ENCODE results near the gene CACNB2. TPM values are rescaled to one million over a fixed set of nuclear protein-coding genes. Genes with fewer than 3 reads are reported as not detected.

The CACNB2 gene
- total RNA-seq, 4 donors from 2014 or later = 60.3 to 158 (median 89.1) TPM

- TF ChIP-seq POLR2A (IDR thresholded peaks at IDR 0.05) = no peak
- no peak for TF ChIP-seq EP300 (IDR thresholded peaks at IDR 0.05)
- no peak for TF ChIP-seq CTCF (IDR thresholded peaks at IDR 0.05)
- TF ChIP-seq POLR2AphosphoS5 (IDR thresholded peaks at IDR 0.05) = no peak
- Histone ChIP-seq H3K9me3 (no peaks in the 10 kb centered on the region), H3K27me3 (no peaks in the 10 kb centered on the region), H3K4me3 (no peak overlapping the region), H3K27ac (no peak overlapping the region), H3K36me3 (no peaks in the 10 kb centered on the region), H3K4me1 (peaks cover 0 to 18% (median 0%) of the 10 kb centered on the region in 3 donors)
- no peak for ATAC-seq
- whole genome bisulfite sequencing, 2 donors (ENCODE audit: low coverage in 1 of 2) = 78 to 84% methylated on average over 1 to 2 of the region's 2 CpGs
Measured at GRCh38 chr10:18323916-18324315, 183.7 kb downstream of the CACNB2 start.

GRCh38 chr10:18325410-18325809 lies 185.2 kb downstream of the CACNB2 start:
- no peaks in the 10 kb centered on the region for H3K36me3 ChIP-seq
- no peak overlapping the region for H3K4me3 ChIP-seq
- H3K4me1 ChIP-seq = peaks cover 0 to 20% (median 0%) of the 10 kb centered on the region in 3 donors
- peak overlapping the region in 1 of 4 donors; percentile 44 for H3K27ac ChIP-seq
- ATAC-seq = no peak
- no peaks in the 10 kb centered on the region for H3K9me3 ChIP-seq
- TF ChIP-seq POLR2AphosphoS5 (IDR thresholded peaks at IDR 0.05) = no peak
- TF ChIP-seq CTCF (IDR thresholded peaks at IDR 0.05) = no peak
- TF ChIP-seq EP300 (IDR thresholded peaks at IDR 0.05) = no peak
- TF ChIP-seq POLR2A (IDR thresholded peaks at IDR 0.05) = no peak
- H3K27me3 ChIP-seq = no peaks in the 10 kb centered on the region

GRCh38 chr10:18325889-18326531 lies 185.8 kb downstream of the CACNB2 start:
- 27 to 47% methylated on average over 4 of the region's 5 CpGs for WGBS, 2 donors (ENCODE audit: low coverage in 1 of 2)
- H3K27me3 ChIP-seq = no peaks in the 10 kb centered on the region
- no peak for TF ChIP-seq CTCF (IDR thresholded peaks at IDR 0.05)
- no peak for TF ChIP-seq EP300 (IDR thresholded peaks at IDR 0.05)
- no peak for TF ChIP-seq POLR2A (IDR thresholded peaks at IDR 0.05)
- no peak for TF ChIP-seq POLR2AphosphoS5 (IDR thresholded peaks at IDR 0.05)
- H3K4me1 ChIP-seq = peaks cover 0 to 16% (median 0%) of the 10 kb centered on the region in 3 donors
- H3K36me3 ChIP-seq = no peaks in the 10 kb centered on the region
- H3K4me3 ChIP-seq = no peak overlapping the region
- ATAC-seq = no peak
- H3K9me3 ChIP-seq = no peaks in the 10 kb centered on the region
- peak overlapping the region in 3 of 4 donors; percentile 8 to 44 (median 37) for H3K27ac ChIP-seq

GRCh38 chr10:18328941-18329340 lies 188.7 kb downstream of the CACNB2 start:
- peaks cover 0 to 40% (median 4%) of the 10 kb centered on the region in 3 donors for H3K4me1 ChIP-seq
- H3K36me3 ChIP-seq = no peaks in the 10 kb centered on the region
- 37 to 87% methylated on average over 2 of the region's 2 CpGs for WGBS, 2 donors (ENCODE audit: low coverage in 1 of 2)
- no peak for TF ChIP-seq EP300 (IDR thresholded peaks at IDR 0.05)
- no peak for TF ChIP-seq POLR2A (IDR thresholded peaks at IDR 0.05)
- TF ChIP-seq POLR2AphosphoS5 (IDR thresholded peaks at IDR 0.05) = no peak
- no peak for TF ChIP-seq CTCF (IDR thresholded peaks at IDR 0.05)
- no peak for ATAC-seq
- H3K9me3 ChIP-seq = no peaks in the 10 kb centered on the region
- no peaks in the 10 kb centered on the region for H3K27me3 ChIP-seq
- no peak overlapping the region for H3K27ac ChIP-seq
- no peak overlapping the region for H3K4me3 ChIP-seq

- TF ChIP-seq POLR2A (IDR thresholded peaks at IDR 0.05) = no peak
- TF ChIP-seq EP300 (IDR thresholded peaks at IDR 0.05) = no peak
- no peak for TF ChIP-seq CTCF (IDR thresholded peaks at IDR 0.05)
- TF ChIP-seq POLR2AphosphoS5 (IDR thresholded peaks at IDR 0.05) = no peak
- Histone ChIP-seq H3K9me3 (no peaks in the 10 kb centered on the region), H3K4me1 (peaks cover 7 to 48% (median 7%) of the 10 kb centered on the region in 3 donors), H3K27ac (peak overlapping the region in 3 of 4 donors; percentile 73 to 75 (median 75)), H3K4me3 (no peak overlapping the region), H3K36me3 (no peaks in the 10 kb centered on the region), H3K27me3 (no peaks in the 10 kb centered on the region)
- ATAC-seq = no peak
- 59 to 76% methylated on average over 3 to 4 of the region's 4 CpGs for whole genome bisulfite sequencing, 2 donors (ENCODE audit: low coverage in 1 of 2)
Measured at GRCh38 chr10:18332048-18332447, 191.8 kb downstream of the CACNB2 start.

Data from gastroesophageal sphincter (tissue), 4 donors.